ENCODE measurements around the gene HERC5. TPM values are rescaled to one million over a fixed set of nuclear protein-coding genes. Genes with fewer than 3 reads are reported as not detected.
"Not testable (repeated sequence)": the region's sequence is repeated elsewhere in the genome, so short reads cannot be mapped to it uniquely, and the experiment has no call there.

Gene HERC5
- total RNA-seq (2014; rRNA removed; shearing (Covaris generic)): 5.3 and 6.1 TPM in 2 replicates
- 2.7 and 3.0 TPM in 2 replicates for polyA plus RNA-seq (2015; cell fraction: cytosol; rRNA removed)
- polyA plus RNA-seq (2015; cell fraction: nucleus; rRNA removed): 3.0 and 3.1 TPM in 2 replicates

- in situ Hi-C loops (cut with HindIII; ENCODE audit: low pct_unique_long_range_greater_than_20kb, low sequenced_read_pairs): no loop called here
- DNase-seq (ENCODE audit: low read depth, low spot score): peak; percentile 86
Observed at GRCh38 chr4:88456670-88457306, at the start of gene HERC5. Gene HERC5 (plus strand): TSS chr4:88457119. CDS start chr4:88457270, 151 bp downstream.

GRCh38 chr4:88409206-88409605, 47.7 kb upstream of the HERC5 start:
- in situ Hi-C loops (cut with HindIII; ENCODE audit: low pct_unique_long_range_greater_than_20kb, low sequenced_read_pairs): no loop called here
- DNase-seq (ENCODE audit: low read depth, low spot score): peak; percentile 13

- DNase-seq (ENCODE audit: low read depth, low spot score): no peak
- in situ Hi-C loops (cut with HindIII; ENCODE audit: low pct_unique_long_range_greater_than_20kb, low sequenced_read_pairs): no loop called here
Observed at GRCh38 chr4:88409789-88410188, 47.1 kb upstream of the HERC5 start.

- no peak for DNase-seq (ENCODE audit: low read depth, low spot score)
- in situ Hi-C loops (cut with HindIII; ENCODE audit: low pct_unique_long_range_greater_than_20kb, low sequenced_read_pairs): no loop called here
Observed at GRCh38 chr4:88411491-88412096, 45.3 kb upstream of the HERC5 start.

- in situ Hi-C loops (cut with HindIII; ENCODE audit: low pct_unique_long_range_greater_than_20kb, low sequenced_read_pairs): no loop called here
- DNase-seq (ENCODE audit: low read depth, low spot score): no peak
Observed at GRCh38 chr4:88413801-88414200, 43.1 kb upstream of the HERC5 start.

GRCh38 chr4:88414755-88415154, 42.2 kb upstream of the HERC5 start:
- in situ Hi-C loops (cut with HindIII; ENCODE audit: low pct_unique_long_range_greater_than_20kb, low sequenced_read_pairs): no loop called here
- DNase-seq (ENCODE audit: low read depth, low spot score): no peak

- no peak for DNase-seq (ENCODE audit: low read depth, low spot score)
- in situ Hi-C loops (cut with HindIII; ENCODE audit: low pct_unique_long_range_greater_than_20kb, low sequenced_read_pairs): no loop called here
Observed at GRCh38 chr4:88415982-88416381, 40.9 kb upstream of the HERC5 start.

- in situ Hi-C loops (cut with HindIII; ENCODE audit: low pct_unique_long_range_greater_than_20kb, low sequenced_read_pairs): no loop called here
Observed at GRCh38 chr4:88418411-88418810, 38.5 kb upstream of the HERC5 start.

GRCh38 chr4:88419874-88420273, 37.0 kb upstream of the HERC5 start:
- in situ Hi-C loops (cut with HindIII; ENCODE audit: low pct_unique_long_range_greater_than_20kb, low sequenced_read_pairs): no loop called here
- DNase-seq (ENCODE audit: low read depth, low spot score): no peak

More at GRCh38 chr4:88418411-88418810, 38.5 kb upstream of the HERC5 start:
- no peak for DNase-seq (ENCODE audit: low read depth, low spot score)

GRCh38 chr4:88420844-88421243, 36.1 kb upstream of the HERC5 start:
- DNase-seq (ENCODE audit: low read depth, low spot score): no peak

GRCh38 chr4:88422403-88422802, 34.5 kb upstream of the HERC5 start:
- in situ Hi-C loops (cut with HindIII; ENCODE audit: low pct_unique_long_range_greater_than_20kb, low sequenced_read_pairs): no loop called here
- DNase-seq (ENCODE audit: low read depth, low spot score): no peak

More at GRCh38 chr4:88420844-88421243, 36.1 kb upstream of the HERC5 start:
- in situ Hi-C loops (cut with HindIII; ENCODE audit: low pct_unique_long_range_greater_than_20kb, low sequenced_read_pairs): no loop called here

GRCh38 chr4:88429401-88429800, 27.5 kb upstream of the HERC5 start:
- in situ Hi-C loops (cut with HindIII; ENCODE audit: low pct_unique_long_range_greater_than_20kb, low sequenced_read_pairs): no loop called here
- DNase-seq (ENCODE audit: low read depth, low spot score): no peak

- no peak for DNase-seq (ENCODE audit: low read depth, low spot score)
- in situ Hi-C loops (cut with HindIII; ENCODE audit: low pct_unique_long_range_greater_than_20kb, low sequenced_read_pairs): no loop called here
Observed at GRCh38 chr4:88435987-88436693, 20.8 kb upstream of the HERC5 start.

GRCh38 chr4:88437873-88438272, 19.0 kb upstream of the HERC5 start:
- DNase-seq (ENCODE audit: low read depth, low spot score); in situ Hi-C loops (cut with HindIII; ENCODE audit: low pct_unique_long_range_greater_than_20kb, low sequenced_read_pairs): not testable (repeated sequence)

GRCh38 chr4:88439161-88439760, 17.7 kb upstream of the HERC5 start:
- in situ Hi-C loops (cut with HindIII; ENCODE audit: low pct_unique_long_range_greater_than_20kb, low sequenced_read_pairs): no loop called here

GRCh38 chr4:88440146-88440545, 16.8 kb upstream of the HERC5 start:
- in situ Hi-C loops (cut with HindIII; ENCODE audit: low pct_unique_long_range_greater_than_20kb, low sequenced_read_pairs): no loop called here
- no peak for DNase-seq (ENCODE audit: low read depth, low spot score)

More at GRCh38 chr4:88439161-88439760, 17.7 kb upstream of the HERC5 start:
- DNase-seq (ENCODE audit: low read depth, low spot score): peak; percentile 84

GRCh38 chr4:88441696-88442095, 15.2 kb upstream of the HERC5 start:
- in situ Hi-C loops (cut with HindIII; ENCODE audit: low pct_unique_long_range_greater_than_20kb, low sequenced_read_pairs): no loop called here

GRCh38 chr4:88442689-88443191, 14.2 kb upstream of the HERC5 start:
- DNase-seq (ENCODE audit: low read depth, low spot score): no peak
- in situ Hi-C loops (cut with HindIII; ENCODE audit: low pct_unique_long_range_greater_than_20kb, low sequenced_read_pairs): no loop called here

More at GRCh38 chr4:88441696-88442095, 15.2 kb upstream of the HERC5 start:
- DNase-seq (ENCODE audit: low read depth, low spot score): no peak

Data from SK-MEL-5 (cell line).